ENCODE measurements around the gene TANGO2.

GRCh38 chr22:20106849-20107237 lies 85.9 kb downstream of the TANGO2 start:
- TF ChIP-seq EZH2phosphoT487 (IDR thresholded peaks at IDR 0.05; ENCODE audit: insufficient read depth, low read depth), result no peak
- TF ChIP-seq EZH2 (IDR thresholded peaks at IDR 0.05; ENCODE audit: insufficient read depth, poor library complexity, severe bottlenecking), result no peak

Measured in GM23248 (cell line).